K562 (cell line): ENCODE data around the gene HSD17B3. TPM values are rescaled to one million over a fixed set of nuclear protein-coding genes. Genes with fewer than 3 reads are reported as not detected.

Experiments used
- ATAC-seq: fragments of 200-7000 bp; cut with Tn5 transposase; 3 replicates; pipeline ENCODE4 v1.9.1; 2020; ENCODE audit warnings: moderate library complexity
- BruUV-seq: library from RNA; stranded (reverse); fragments of 400-500 nt; replicated peaks from 2 replicates; lab custom pipeline; 2021; lab: Mats Ljungman, UMichigan
- CTCF ChIA-PET: fragments of 300-600 bp; formaldehyde crosslinking; extraction: SDS; loops from one replicate; lab custom pipeline; 2021; ENCODE audit warnings: low intra/inter-chr PET ratio; lab: Yijun Ruan, JAX
- POLR2A ChIA-PET: fragments of 300-600, 350-650 bp; sonication (Branson Sonifier 250); formaldehyde crosslinking; extraction: SDS; loops from one replicate; lab custom pipeline; 2021; ENCODE audit warnings: antibody characterized with exemption, inconsistent platforms; lab: Yijun Ruan, JAX
- DNase-seq, 4 experiments: peaks; one replicate each; pipeline versions ENCODE4 v3.0.0 to v3.0.0-alpha.2; 2011 to 2018; ENCODE audit warnings: low spot score in 3 of 4, mixed read lengths in 3 of 4; ENCODE audit errors: extremely low read depth in 1 of 4
- FAIRE-seq: peaks from 2 replicates; lab custom pipeline; 2011; peaks lifted over from hg19 to GRCh38; lab: Jason Lieb, UNC
- H2AFZ ChIP-seq: 2 replicates; pipeline ENCODE4 v1.6.0; 2011; ENCODE audit warnings: low read depth, low read length, control low read depth, inconsistent platforms
- H3K27ac ChIP-seq: fragments of 200-600 bp; 3 replicates; pipeline ENCODE4 v1.8.0; 2011; ENCODE audit warnings: low read depth, mild to moderate bottlenecking, control low read depth, inconsistent platforms, low read length, moderate library complexity, mixed read lengths; ENCODE audit errors: extremely low read depth
- H3K27me3 ChIP-seq, 2 experiments: fragments of 300-600 bp in 1 of 2; 2 replicates in 1 of 2; 3 replicates in 1 of 2; pipeline versions ENCODE4 v1.6.0 to v1.8.0; 2011; ENCODE audit warnings: inconsistent platforms in 2 of 2, low read length in 2 of 2, mild to moderate bottlenecking in 1 of 2, mixed read lengths in 1 of 2, moderate library complexity in 1 of 2; ENCODE audit not compliant: control insufficient read depth in 2 of 2, insufficient read depth in 2 of 2
- H3K36me3 ChIP-seq: fragments of 300-600 bp; 3 replicates; pipeline ENCODE4 v1.8.0; 2011; ENCODE audit warnings: mild to moderate bottlenecking, low read length, inconsistent platforms; ENCODE audit not compliant: control insufficient read depth, insufficient read depth
- H3K4me1 ChIP-seq, 2 experiments: fragments of 200-600 bp in 1 of 2; replicated peaks in 1 of 2; 2 replicates in 1 of 2; 3 replicates in 1 of 2; pipeline versions ENCODE4 v1.5.1 to v1.8.0; 2011; ENCODE audit warnings: inconsistent platforms in 2 of 2, low read length in 2 of 2, mild to moderate bottlenecking in 1 of 2, mixed read lengths in 1 of 2, moderate library complexity in 1 of 2; ENCODE audit not compliant: control insufficient read depth in 2 of 2, insufficient read depth in 2 of 2
- H3K4me2 ChIP-seq: 2 replicates; pipeline ENCODE4 v1.6.1; 2011; ENCODE audit warnings: low read length, control low read depth, inconsistent platforms, mixed read lengths; ENCODE audit not compliant: insufficient read depth
- H3K4me3 ChIP-seq: fragments of 200-600 bp; sonication (generic), shearing (Covaris generic); 2 replicates; pipeline ENCODE4 v1.5.1; 2016; ENCODE audit warnings: control low read depth, inconsistent platforms
- H3K79me2 ChIP-seq: fragments of 200-600 bp; 3 replicates; pipeline ENCODE4 v1.8.0; 2011; ENCODE audit warnings: low read length, inconsistent platforms; ENCODE audit not compliant: control insufficient read depth, insufficient read depth
- H3K9ac ChIP-seq, 2 experiments: 2 replicates each; pipeline versions ENCODE4 v1.6.0 to v1.6.1; 2011; ENCODE audit warnings: low read depth in 2 of 2, low read length in 2 of 2, control low read depth in 1 of 2, inconsistent platforms in 1 of 2, mild to moderate bottlenecking in 1 of 2, mixed read lengths in 1 of 2; ENCODE audit not compliant: insufficient read depth in 1 of 2
- H3K9me1 ChIP-seq: one replicate; pipeline ENCODE4 v1.6.0; 2011; ENCODE audit warnings: inconsistent platforms, mild to moderate bottlenecking, low read length, moderate library complexity; ENCODE audit not compliant: control insufficient read depth, insufficient read depth
- H3K9me3 ChIP-seq: replicated peaks from 2 replicates; pipeline ENCODE4 v1.5.1; 2011; ENCODE audit warnings: low read depth, low read length, inconsistent platforms; ENCODE audit not compliant: control insufficient read depth, insufficient read depth
- H4K20me1 ChIP-seq: replicated peaks from 2 replicates; pipeline ENCODE4 v1.6.1; 2011; ENCODE audit warnings: low read length, inconsistent platforms, mixed read lengths; ENCODE audit not compliant: control insufficient read depth, insufficient read depth
- CSDE1 ChIP-seq, 2 experiments: fragments of 450-650 bp; IDR thresholded peaks; 2 replicates each; pipeline ENCODE4 v1.6.1; 2016; ENCODE audit warnings: mild to moderate bottlenecking in 1 of 2
- NRF1 ChIP-seq, 2 experiments: fragments of 450-650 bp; IDR thresholded peaks in 1 of 2; conservative IDR thresholded peaks in 1 of 2; 2 replicates each; pipeline ENCODE4 v1.6.1; 2014; ENCODE audit warnings: mild to moderate bottlenecking in 2 of 2
- POLR3A ChIP-seq: IDR thresholded peaks from 2 replicates; pipeline ENCODE4 v1.6.1; 2011; ENCODE audit warnings: borderline replicate concordance, mild to moderate bottlenecking, moderate library complexity; ENCODE audit not compliant: insufficient read length, insufficient read depth; ENCODE audit errors: extremely low read depth
- XRCC5 ChIP-seq: fragments of 200-400 bp; formaldehyde crosslinking; IDR thresholded peaks from 2 replicates; pipeline ENCODE4 v1.6.1; 2017; ENCODE audit warnings: low read depth, mild to moderate bottlenecking, low read length
- WGBS: fragments of 100-300 bp; shearing (Covaris generic); methylation state at CpG from one replicate; pipeline ENCODE4 v1.1.6; 2016; ENCODE audit warnings: low coverage, mixed read lengths; ENCODE audit not compliant: insufficient coverage; ENCODE audit errors: missing lambda C conversion rate; 5-methylcytosine and 5-hydroxymethylcytosine counted together
- in situ Hi-C: fragments of 300-500 bp; cut with MboI; formaldehyde crosslinking; loops from 4 replicates; pipeline ENCODE4 v1.15.0; 2018; ENCODE audit warnings: inconsistent platforms, mixed read lengths
- intact Hi-C: fragments of 100-400 bp; cut with micrococcal nuclease; formaldehyde crosslinking; loops from 2 replicates; pipeline ENCODE4 v1.14.2; 2022
- polyA plus RNA-seq, 8 experiments: library from polyadenylated mRNA; depleted of rRNA in 4 of 8; stranded (reverse) in 5 of 8; unstranded in 3 of 8; fragments of >200 nt; fragmentation: Nextera tagmentation in 2 of 8; fragmentation: Illumina TruSeq in 1 of 8; extraction: Ambion mirVana in 2 of 8; extraction: Trizol in 1 of 8; gene quantifications; 2 replicates each; pipeline versions ENCODE4 v1.2.1 to v1.2.3, GENCODE V29; 2011 to 2014; ENCODE audit warnings: inconsistent platforms in 1 of 8, missing spikeins in 1 of 8
- total RNA-seq, 7 experiments: library from RNA; depleted of rRNA in 6 of 7; stranded (reverse); fragments of >200 nt in 6 of 7; fragmentation: Illumina TruSeq in 2 of 7; extraction: Trizol in 2 of 7; gene quantifications; 2 replicates each; pipeline versions ENCODE4 v1.2.1 to v1.2.3, GENCODE V29; 2011 to 2021; ENCODE audit warnings: low replicate concordance in 1 of 7
- TF ChIP-seq, protein P1 (sequence below): fragments of 250-450 bp; sonication (Bioruptor Pico); IDR thresholded peaks from 2 replicates; pipeline ENCODE4 v1.4.0; 2020; ENCODE audit warnings: mild to moderate bottlenecking, moderate library complexity
- TF ChIP-seq, protein P2 (sequence below), 3 experiments: IDR thresholded peaks in 2 of 3; conservative IDR thresholded peaks in 1 of 3; 2 replicates each; pipeline ENCODE4 v1.5.1; 2011 to 2012; ENCODE audit warnings: low read length in 3 of 3, mild to moderate bottlenecking in 3 of 3, control low read depth in 2 of 3, improper control_type of control experiment in 1 of 3, inconsistent platforms in 1 of 3, low read depth in 1 of 3, mixed read lengths in 1 of 3, moderate library complexity in 1 of 3; ENCODE audit not compliant: insufficient read depth in 2 of 3

HSD17B3 gene
- total and polyA plus RNA-seq, 9 of the 15 experiments (the other 6 are each of a cell fraction or from before 2014, with no cell fraction given): not detected

DNA sequence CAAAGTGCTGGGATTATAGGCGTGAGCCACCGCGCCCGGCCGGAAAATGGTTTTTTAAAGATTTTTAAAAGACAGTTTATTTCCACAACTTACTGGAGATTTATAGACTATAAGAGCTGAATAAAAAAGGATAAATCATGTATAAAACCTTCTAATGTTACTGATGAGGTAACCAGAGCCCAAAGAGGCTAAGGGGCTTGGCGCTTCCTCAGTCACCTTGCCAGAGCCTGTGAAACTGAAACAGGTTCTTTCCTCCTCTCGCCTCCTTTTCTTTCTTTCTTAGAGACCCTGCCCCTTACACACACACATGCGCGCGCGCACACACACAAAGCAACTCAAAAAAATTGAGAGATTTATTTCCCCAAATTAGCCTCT lies 69.8 kb downstream of the HSD17B3 start:
- H3K36me3 ChIP-seq: no peaks in the 10 kb centered on the region
- in situ Hi-C loops (no loop called here), intact Hi-C loops (loop anchor here (1.0 to 10.0 kb wide), 2 partner anchors 85 to 433 kb away; no protein-coding TSS in a partner anchor)
- no peaks in the 10 kb centered on the region for H4K20me1 ChIP-seq
- no peaks in the 10 kb centered on the region for H3K9me1 ChIP-seq
- no peaks in the 10 kb centered on the region for H3K79me2 ChIP-seq
- TF ChIP-seq, protein P1, sequence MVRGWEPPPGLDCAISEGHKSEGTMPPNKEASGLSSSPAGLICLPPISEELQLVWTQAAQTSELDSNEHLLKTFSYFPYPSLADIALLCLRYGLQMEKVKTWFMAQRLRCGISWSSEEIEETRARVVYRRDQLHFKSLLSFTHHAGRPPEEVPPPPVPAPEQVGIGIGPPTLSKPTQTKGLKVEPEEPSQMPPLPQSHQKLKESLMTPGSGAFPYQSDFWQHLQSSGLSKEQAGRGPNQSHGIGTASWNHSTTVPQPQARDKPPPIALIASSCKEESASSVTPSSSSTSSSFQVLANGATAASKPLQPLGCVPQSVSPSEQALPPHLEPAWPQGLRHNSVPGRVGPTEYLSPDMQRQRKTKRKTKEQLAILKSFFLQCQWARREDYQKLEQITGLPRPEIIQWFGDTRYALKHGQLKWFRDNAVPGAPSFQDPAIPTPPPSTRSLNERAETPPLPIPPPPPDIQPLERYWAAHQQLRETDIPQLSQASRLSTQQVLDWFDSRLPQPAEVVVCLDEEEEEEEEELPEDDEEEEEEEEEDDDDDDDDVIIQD (CRISPR knock-in tag): no peak
- peak in 1 of 2 experiments; percentile 44; a peak in 1 of 4 replicates for TF ChIP-seq NRF1 (conservative IDR thresholded peaks at IDR 0.05 in 1 of 2, IDR thresholded peaks at IDR 0.05 in 1 of 2)
- no peak overlapping the region for H3K4me3 ChIP-seq
- POLR2A ChIA-PET: interaction anchor here (0.5 to 1.0 kb wide), 2 partner anchors 14 to 466 kb away, joined by 3 to 4 read pairs; no protein-coding TSS in a partner anchor
- H3K9ac ChIP-seq: no peak overlapping the region
- DNase-seq (no peak), ATAC-seq (peak; percentile 32; the same call in 2 of the 3 replicates), FAIRE-seq (no peak)
- no TSS peak for BruUV-seq
- CTCF ChIA-PET: interaction anchor here (1.4 to 2.2 kb wide), 2 partner anchors 85 to 435 kb away, joined by 3 to 21 read pairs; no protein-coding TSS in a partner anchor
- no peaks in the 10 kb centered on the region; a peak in 1 of 5 replicates for H3K4me1 ChIP-seq
- WGBS: 39% methylated on average over 9 of the region's 11 CpGs
- no peak overlapping the region for H3K4me2 ChIP-seq
- no peaks in the 10 kb centered on the region for H3K9me3 ChIP-seq
- H2AFZ ChIP-seq: no peak overlapping the region
- H3K27ac ChIP-seq: no peak overlapping the region
- peaks cover 2 to 10% of the 10 kb centered on the region in 2 experiments; a peak in 3 of 5 replicates for H3K27me3 ChIP-seq

DNA sequence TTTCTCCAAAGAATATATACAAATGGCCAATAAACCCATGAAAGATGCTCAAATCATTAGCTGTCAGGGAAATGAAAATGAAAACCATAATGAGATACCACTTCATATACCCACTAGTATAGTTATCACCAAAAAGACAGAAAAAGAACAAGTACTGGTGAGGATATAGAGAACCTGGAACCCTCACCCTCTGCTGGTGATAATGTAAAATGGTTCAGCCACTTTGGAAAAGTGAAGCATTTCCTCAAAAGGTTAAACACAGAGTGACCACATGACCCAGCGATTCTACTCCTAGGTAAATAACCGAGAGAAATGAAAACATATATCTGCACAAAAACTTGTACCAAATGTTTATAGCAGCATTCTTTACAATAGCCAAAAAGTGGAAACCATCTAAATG lies 72.0 kb downstream of the HSD17B3 start:
- no peak overlapping the region for H2AFZ ChIP-seq
- TF ChIP-seq POLR3A: no peak
- no peak for TF ChIP-seq CSDE1 (IDR thresholded peaks at IDR 0.05)
- no peak for TF ChIP-seq XRCC5
- TF ChIP-seq, protein P2, sequence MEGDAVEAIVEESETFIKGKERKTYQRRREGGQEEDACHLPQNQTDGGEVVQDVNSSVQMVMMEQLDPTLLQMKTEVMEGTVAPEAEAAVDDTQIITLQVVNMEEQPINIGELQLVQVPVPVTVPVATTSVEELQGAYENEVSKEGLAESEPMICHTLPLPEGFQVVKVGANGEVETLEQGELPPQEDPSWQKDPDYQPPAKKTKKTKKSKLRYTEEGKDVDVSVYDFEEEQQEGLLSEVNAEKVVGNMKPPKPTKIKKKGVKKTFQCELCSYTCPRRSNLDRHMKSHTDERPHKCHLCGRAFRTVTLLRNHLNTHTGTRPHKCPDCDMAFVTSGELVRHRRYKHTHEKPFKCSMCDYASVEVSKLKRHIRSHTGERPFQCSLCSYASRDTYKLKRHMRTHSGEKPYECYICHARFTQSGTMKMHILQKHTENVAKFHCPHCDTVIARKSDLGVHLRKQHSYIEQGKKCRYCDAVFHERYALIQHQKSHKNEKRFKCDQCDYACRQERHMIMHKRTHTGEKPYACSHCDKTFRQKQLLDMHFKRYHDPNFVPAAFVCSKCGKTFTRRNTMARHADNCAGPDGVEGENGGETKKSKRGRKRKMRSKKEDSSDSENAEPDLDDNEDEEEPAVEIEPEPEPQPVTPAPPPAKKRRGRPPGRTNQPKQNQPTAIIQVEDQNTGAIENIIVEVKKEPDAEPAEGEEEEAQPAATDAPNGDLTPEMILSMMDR (IDR thresholded peaks at IDR 0.05 in 2 of 3, conservative IDR thresholded peaks at IDR 0.05 in 1 of 3; ENCODE audit: insufficient read depth in 2 of 3, low read depth in 1 of 3, low read length in 3 of 3): 0 out of 6 replicates have a peak, but pooled peaks of 1 of the 3 experiments have one; percentile 1
- TF ChIP-seq, all 486 proteins: peak for 1
- ATAC-seq (no peak), DNase-seq (peak in 1 of 4 experiments; percentile 23), FAIRE-seq (no peak)
- 5% methylated on average over 2 of the region's 2 CpGs for WGBS
- Histone ChIP-seq H3K27ac (no peak overlapping the region), H4K20me1 (no peaks in the 10 kb centered on the region), H3K4me3 (no peak overlapping the region), H3K4me2 (no peak overlapping the region), H3K36me3 (no peaks in the 10 kb centered on the region), H3K9me1 (no peaks in the 10 kb centered on the region), H3K4me1 (no peaks in the 10 kb centered on the region), H3K79me2 (no peaks in the 10 kb centered on the region), H3K27me3 (peaks cover 2 to 5% of the 10 kb centered on the region in 2 experiments; a peak in 3 of 5 replicates), H3K9me3 (0 out of 2 replicates have a peak, but pooled peaks cover under 1% of the 10 kb centered on the region), H3K9ac (no peak overlapping the region)
- in situ Hi-C loops (no loop called here), intact Hi-C loops (loop anchor here (10.0 kb wide), 1 partner anchor 435 kb away; no protein-coding TSS in a partner anchor)
- CTCF ChIA-PET: no interaction called here
- POLR2A ChIA-PET: no interaction called here
- BruUV-seq: no TSS peak
